ENCODE data around the gene ALDH3A2.

Gene ALDH3A2

DNA sequence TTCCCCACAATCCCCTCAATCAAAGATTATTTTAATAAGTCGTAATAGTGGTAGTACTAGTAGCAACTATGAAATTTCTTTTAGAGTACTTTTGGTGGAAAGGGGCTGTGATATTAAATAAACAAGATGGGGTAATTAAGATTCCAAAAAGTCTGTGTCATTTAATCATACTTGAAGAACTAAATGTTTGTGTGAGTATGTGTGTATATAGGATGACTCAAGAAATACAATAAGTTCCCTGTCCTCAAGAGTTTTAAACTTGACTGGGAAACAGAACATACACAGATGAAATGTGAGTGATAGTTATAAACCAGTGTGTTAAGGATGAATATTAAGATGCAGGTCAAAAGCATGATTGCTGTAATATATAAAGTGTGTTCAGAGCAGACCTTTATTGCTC, 2.3 kb downstream of the ALDH3A2 start:
- TF ChIP-seq, protein P1, sequence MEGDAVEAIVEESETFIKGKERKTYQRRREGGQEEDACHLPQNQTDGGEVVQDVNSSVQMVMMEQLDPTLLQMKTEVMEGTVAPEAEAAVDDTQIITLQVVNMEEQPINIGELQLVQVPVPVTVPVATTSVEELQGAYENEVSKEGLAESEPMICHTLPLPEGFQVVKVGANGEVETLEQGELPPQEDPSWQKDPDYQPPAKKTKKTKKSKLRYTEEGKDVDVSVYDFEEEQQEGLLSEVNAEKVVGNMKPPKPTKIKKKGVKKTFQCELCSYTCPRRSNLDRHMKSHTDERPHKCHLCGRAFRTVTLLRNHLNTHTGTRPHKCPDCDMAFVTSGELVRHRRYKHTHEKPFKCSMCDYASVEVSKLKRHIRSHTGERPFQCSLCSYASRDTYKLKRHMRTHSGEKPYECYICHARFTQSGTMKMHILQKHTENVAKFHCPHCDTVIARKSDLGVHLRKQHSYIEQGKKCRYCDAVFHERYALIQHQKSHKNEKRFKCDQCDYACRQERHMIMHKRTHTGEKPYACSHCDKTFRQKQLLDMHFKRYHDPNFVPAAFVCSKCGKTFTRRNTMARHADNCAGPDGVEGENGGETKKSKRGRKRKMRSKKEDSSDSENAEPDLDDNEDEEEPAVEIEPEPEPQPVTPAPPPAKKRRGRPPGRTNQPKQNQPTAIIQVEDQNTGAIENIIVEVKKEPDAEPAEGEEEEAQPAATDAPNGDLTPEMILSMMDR (IDR thresholded peaks at IDR 0.05; ENCODE audit: low read depth, low read length) = no peak
- H3K4me3 ChIP-seq (ENCODE audit: low read depth, low read length) = no peak overlapping the region

DNA sequence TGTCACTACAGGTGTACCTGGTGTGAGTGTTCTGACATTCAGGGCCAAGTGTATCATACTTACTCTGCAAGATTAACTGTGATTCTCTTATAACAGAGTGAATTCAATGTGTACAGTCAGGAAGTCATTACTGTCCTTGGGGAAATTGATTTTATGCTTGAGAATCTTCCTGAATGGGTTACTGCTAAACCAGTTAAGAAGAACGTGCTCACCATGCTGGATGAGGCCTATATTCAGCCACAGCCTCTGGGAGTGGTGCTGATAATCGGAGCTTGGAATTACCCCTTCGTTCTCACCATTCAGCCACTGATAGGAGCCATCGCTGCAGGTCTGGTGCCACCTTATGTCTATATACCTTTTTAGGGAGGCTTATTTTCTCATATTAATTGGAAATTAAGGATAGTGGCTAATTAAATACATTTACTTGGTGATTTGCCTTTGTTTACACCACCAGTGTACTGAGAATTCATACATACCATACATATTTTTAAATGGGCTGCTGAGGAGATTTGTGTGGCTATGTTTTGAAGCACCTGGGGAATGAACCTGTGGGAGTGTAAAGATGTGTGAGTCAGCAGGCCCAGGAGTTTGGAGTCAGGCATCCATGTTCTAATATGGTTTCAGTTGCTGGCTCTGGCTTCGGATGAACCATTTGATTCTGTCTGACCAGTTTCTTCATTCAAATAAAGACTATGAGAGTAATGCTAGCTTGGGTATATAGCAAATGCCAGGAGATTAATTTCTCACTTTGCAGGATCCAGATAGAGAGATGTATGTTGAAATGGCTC, 3.1 kb downstream of the ALDH3A2 start:
- H3K4me3 ChIP-seq (ENCODE audit: low read depth, low read length) = no peak overlapping the region
- TF ChIP-seq, protein P1 (IDR thresholded peaks at IDR 0.05; ENCODE audit: low read depth, low read length) = no peak

DNA sequence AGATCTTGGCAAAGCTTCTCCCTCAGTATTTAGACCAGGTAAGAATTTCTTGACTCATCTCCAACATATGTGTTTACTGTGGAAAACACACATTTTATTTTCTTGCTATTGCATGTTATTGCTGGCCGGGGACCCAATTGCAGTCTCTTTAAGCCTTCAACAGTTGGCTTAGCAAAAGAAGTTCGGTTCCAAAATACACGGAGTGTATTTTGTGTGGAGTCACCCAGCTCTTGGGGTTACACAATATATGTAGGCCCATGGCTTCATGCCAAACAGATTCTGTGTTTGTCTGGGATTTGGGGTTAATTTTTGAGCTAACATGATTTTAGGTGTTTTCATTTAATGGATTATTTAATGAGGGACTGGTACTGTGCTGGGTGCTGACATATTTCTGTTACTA, 4.0 kb downstream of the ALDH3A2 start:
- H3K4me3 ChIP-seq (ENCODE audit: low read depth, low read length) = no peak overlapping the region
- TF ChIP-seq, protein P1 (IDR thresholded peaks at IDR 0.05; ENCODE audit: low read depth, low read length) = no peak

DNA sequence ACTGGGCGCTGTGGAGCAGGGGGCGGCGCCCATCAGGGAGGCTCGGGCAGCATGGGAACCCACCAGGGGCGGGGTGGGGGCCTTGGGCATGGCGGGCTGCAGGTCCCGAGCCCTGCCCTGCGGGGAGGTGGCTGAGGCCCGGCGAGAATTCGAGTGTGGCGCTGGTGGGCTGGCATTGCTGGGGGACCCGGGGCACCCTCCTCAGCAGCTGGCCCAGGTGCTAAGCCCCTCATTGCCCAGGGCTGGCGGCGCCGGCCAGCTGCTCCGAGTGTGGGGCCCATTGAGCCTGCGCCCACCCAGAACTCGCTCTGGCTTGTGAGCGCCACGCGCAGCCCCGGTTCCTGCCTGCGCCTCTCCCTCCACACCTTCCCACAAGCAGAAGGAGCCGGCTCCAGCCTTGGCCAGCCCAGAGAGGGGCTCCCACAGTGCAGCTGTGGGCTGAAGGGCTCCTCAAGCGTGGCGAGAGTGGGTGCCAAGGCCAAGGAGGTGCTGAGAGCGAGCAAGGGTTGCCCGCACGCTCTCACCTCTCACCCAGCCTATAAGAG, 5.9 kb downstream of the ALDH3A2 start:
- TF ChIP-seq, protein P1 (IDR thresholded peaks at IDR 0.05; ENCODE audit: low read depth, low read length) = no peak
- no peak overlapping the region for H3K4me3 ChIP-seq (ENCODE audit: low read depth, low read length)

DNA sequence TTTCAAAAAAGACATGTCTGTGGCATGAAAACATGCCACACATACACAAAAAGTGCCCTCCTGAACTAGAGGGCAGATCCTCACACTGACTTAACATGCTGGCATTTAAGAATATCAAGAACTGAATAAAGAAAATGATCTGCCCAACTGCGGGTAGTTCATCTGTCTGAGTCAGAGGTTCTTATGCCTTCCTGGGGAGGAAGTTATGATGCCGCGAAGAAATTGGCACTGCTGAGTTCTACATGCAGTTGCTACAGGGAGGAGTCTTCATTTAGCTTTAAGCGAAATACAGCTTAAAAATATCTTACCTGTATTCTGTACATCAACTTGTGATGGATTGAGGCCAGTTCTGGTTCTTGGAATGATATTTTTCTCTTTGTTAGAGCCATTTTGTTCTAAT, 6.3 kb downstream of the ALDH3A2 start:
- TF ChIP-seq, protein P1 (IDR thresholded peaks at IDR 0.05; ENCODE audit: low read depth, low read length) = no peak
- no peak overlapping the region for H3K4me3 ChIP-seq (ENCODE audit: low read depth, low read length)

DNA sequence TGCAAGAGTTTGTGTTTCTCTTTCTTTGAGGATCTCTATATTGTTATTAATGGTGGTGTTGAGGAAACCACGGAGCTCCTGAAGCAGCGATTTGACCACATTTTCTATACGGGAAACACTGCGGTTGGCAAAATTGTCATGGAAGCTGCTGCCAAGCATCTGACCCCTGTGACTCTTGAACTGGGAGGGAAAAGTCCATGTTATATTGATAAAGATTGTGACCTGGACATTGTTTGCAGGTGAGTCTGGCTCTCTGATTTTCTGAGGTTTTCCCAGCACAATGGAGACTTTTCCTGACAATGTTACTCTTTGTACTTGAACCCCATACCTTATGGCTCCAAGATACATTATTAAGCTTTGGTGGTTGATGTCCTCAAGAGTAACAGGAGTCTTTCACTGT, 7.8 kb downstream of the ALDH3A2 start:
- H3K4me3 ChIP-seq (ENCODE audit: low read depth, low read length) = no peak overlapping the region
- TF ChIP-seq, protein P1 (IDR thresholded peaks at IDR 0.05; ENCODE audit: low read depth, low read length) = no peak

DNA sequence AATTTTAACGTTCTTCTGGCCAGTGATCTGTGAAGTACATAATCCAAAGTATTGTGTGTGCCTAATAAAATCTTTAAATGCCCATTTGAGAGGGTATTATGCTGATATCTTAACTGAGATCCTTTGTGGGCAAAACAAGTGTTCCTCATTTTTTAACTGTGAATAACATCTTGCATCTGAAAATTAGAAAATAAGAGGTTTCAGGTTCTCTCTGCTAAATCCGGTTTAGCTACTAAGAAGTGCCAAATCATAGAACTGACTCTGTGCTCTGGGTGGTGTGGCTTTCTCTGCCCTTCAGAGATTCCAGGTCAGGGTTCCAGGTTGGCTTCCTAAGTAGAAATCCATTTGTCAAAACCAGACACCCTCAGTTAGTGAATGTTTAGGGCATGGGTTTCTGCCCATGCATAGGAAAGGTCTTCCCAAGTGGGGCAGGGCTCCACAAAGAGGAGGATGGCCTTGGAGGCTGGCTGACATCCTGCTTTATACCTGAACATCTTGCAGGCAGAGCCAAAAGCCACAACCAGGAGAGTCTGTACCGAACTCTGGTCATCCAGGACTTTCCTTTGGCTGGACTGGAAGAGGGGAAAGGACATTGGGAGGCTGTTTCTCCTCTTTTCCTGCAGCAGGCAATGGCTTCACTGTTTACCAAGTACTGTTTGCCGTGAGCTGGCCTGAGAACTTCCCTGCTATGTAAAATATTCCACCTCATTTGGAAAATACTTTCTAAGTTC, 8.5 kb downstream of the ALDH3A2 start:
- TF ChIP-seq, protein P1 (IDR thresholded peaks at IDR 0.05; ENCODE audit: low read depth, low read length) = no peak
- no peak overlapping the region for H3K4me3 ChIP-seq (ENCODE audit: low read depth, low read length)
